Ovary (tissue), 9 donors: ENCODE measurements around the gene STIM1. TPM values are rescaled to one million over a fixed set of nuclear protein-coding genes. Genes with fewer than 3 reads are reported as not detected.
A peak's percentile ranks its signal among the peaks of the same experiment; 100 is the strongest.

Source experiments
- DNase-seq, 5 donors: peaks; one replicate each; pipeline ENCODE4 v3.0.0-alpha.2; 2019 to 2020
- H3K27ac ChIP-seq, 2 donors: fragments of 200-600 bp; one replicate each; pipeline versions ENCODE4 v1.5.1 to v1.8.0; 2019 to 2022
- H3K27me3 ChIP-seq: fragments of 200-600 bp; one replicate; pipeline ENCODE4 v1.8.0; 2022
- H3K36me3 ChIP-seq: fragments of 200-600 bp; sonication (generic); one replicate; pipeline ENCODE4 v1.5.1; 2019
- H3K4me1 ChIP-seq: one replicate; pipeline ENCODE4 v1.8.1; 2013; ENCODE audit warnings: mild to moderate bottlenecking, moderate library complexity; ENCODE audit not compliant: insufficient read depth
- H3K4me3 ChIP-seq: fragments of 200-600 bp; sonication (generic); one replicate; pipeline ENCODE4 v1.5.1; 2017
- H3K9me3 ChIP-seq, 2 donors: fragments of 200-600 bp in 1 of 2; sonication (generic) in 1 of 2; one replicate each; pipeline versions ENCODE4 v1.5.1 to v1.8.1; 2013 to 2019; ENCODE audit warnings: mild to moderate bottlenecking in 1 of 2, moderate library complexity in 1 of 2
- CTCF ChIP-seq, 3 donors: fragments of 450-650 bp in 2 of 3; fragments of 200-600 bp in 1 of 3; IDR thresholded peaks; one replicate each; pipeline versions ENCODE4 v1.5.1 to v1.8.0; 2016 to 2022; ENCODE audit warnings: antibody characterized with exemption in 3 of 3, mild to moderate bottlenecking in 1 of 3
- EP300 ChIP-seq: sonication (generic); formaldehyde crosslinking; IDR thresholded peaks from one replicate; pipeline ENCODE4 v1.6.1; 2017; ENCODE audit warnings: antibody characterized with exemption
- POLR2A ChIP-seq: fragments of 450-650 bp; IDR thresholded peaks from one replicate; pipeline ENCODE4 v1.6.1; 2017; ENCODE audit warnings: antibody characterized with exemption, mild to moderate bottlenecking, moderate library complexity
- WGBS, 3 donors: extraction: QIAGEN DNeasy Blood & Tissue Kit in 1 of 3; methylation state at CpG; one replicate each; pipeline versions ENCODE4 v1.1.5 to v1.1.7; 2013 to 2017; 5-methylcytosine and 5-hydroxymethylcytosine counted together
- intact Hi-C, 4 donors: fragments of 100-400 bp; cut with DNase I; formaldehyde crosslinking; loops; one replicate each; pipeline versions ENCODE4 v1.11.0 to v1.15.1; 2022 to 2023
- polyA plus RNA-seq, 2 donors: library from polyadenylated mRNA; stranded (reverse); fragments of 200-250 nt in 1 of 2; fragments of 350-450 nt in 1 of 2; fragmentation: Illumina TruSeq in 1 of 2; extraction: RNeasy Lipid Tissue Mini Kit (QIAGEN cat#74804) in 1 of 2; gene quantifications; one replicate each; pipeline ENCODE4 v1.2.3, GENCODE V29; 2013 to 2014
- total RNA-seq, 7 donors: library from RNA; depleted of rRNA in 2 of 7; stranded (reverse); fragments of >200 nt in 2 of 7; fragmentation: NEBNext Ultra II Directional in 3 of 7; extraction: Animal tissue kit (Norgen Biotek cat#: 25700) in 3 of 7; gene quantifications; one replicate each; pipeline versions ENCODE4 v1.1.0 to v1.2.4, GENCODE V29; 2016 to 2023
- donor health status: DM: no; HTN: no; CAD: no; lungs with moderate emphysema.
- donor health status: DM: no; HTN: no; CAD: no.
- donor health status: Bipolar disorder and iron deficiency.
- donor health status: DM: yes; HTN: yes; CAD: no.
- donor health status: DM: no; HTN: no; CAD: no.
- donor health status: DM: yes; HTN: yes; CAD: no.

The STIM1 gene
- total and polyA plus RNA-seq, 9 donors = 26.1 to 75.2 (median 58.7) TPM

- H3K36me3 ChIP-seq = no peaks in the 10 kb centered on the region
- no peak for TF ChIP-seq EP300
- no peak for TF ChIP-seq CTCF (IDR thresholded peaks at IDR 0.05)
- no peak for TF ChIP-seq POLR2A
- H3K9me3 ChIP-seq = no peaks in the 10 kb centered on the region
- intact Hi-C loops = no loop called here
- H3K4me3 ChIP-seq = no peak overlapping the region
- WGBS, 3 donors = 60 to 68% (median 67%) methylated on average over 2 of the region's 2 CpGs
- H3K27me3 ChIP-seq = no peaks in the 10 kb centered on the region
- no peak for DNase-seq
- H3K27ac ChIP-seq = no peak overlapping the region
- H3K4me1 ChIP-seq = peaks cover 8% of the 10 kb centered on the region
Measured at GRCh38 chr11:4065601-4066377, 210.3 kb downstream of the STIM1 start.

- no peaks in the 10 kb centered on the region for H3K27me3 ChIP-seq
- no peak for DNase-seq
- H3K9me3 ChIP-seq = no peaks in the 10 kb centered on the region
- H3K4me3 ChIP-seq = no peak overlapping the region
- intact Hi-C loops = no loop called here
- 73 to 75% (median 73%) methylated on average over 5 of the region's 5 CpGs for WGBS, 3 donors
- no peak for TF ChIP-seq POLR2A
- H3K27ac ChIP-seq = no peak overlapping the region
- peaks cover 10% of the 10 kb centered on the region for H3K4me1 ChIP-seq
- no peaks in the 10 kb centered on the region for H3K36me3 ChIP-seq
Measured at GRCh38 chr11:4066910-4067309, 211.4 kb downstream of the STIM1 start.

- TF ChIP-seq CTCF (IDR thresholded peaks at IDR 0.05) (no peak), EP300 (no peak), POLR2A (no peak)
Measured at GRCh38 chr11:4068962-4069361, 213.5 kb downstream of the STIM1 start.

GRCh38 chr11:4071325-4071724, 215.9 kb downstream of the STIM1 start:
- no peak for DNase-seq
- no peak overlapping the region for H3K27ac ChIP-seq
- intact Hi-C loops = loop anchor here in 1 of 4 donors (5.0 kb wide), 1 partner anchor 219 kb away; no protein-coding TSS in a partner anchor
- H3K36me3 ChIP-seq = no peaks in the 10 kb centered on the region
- no peak for TF ChIP-seq CTCF (IDR thresholded peaks at IDR 0.05)
- no peak for TF ChIP-seq POLR2A
- no peak for TF ChIP-seq EP300
- H3K4me1 ChIP-seq = peaks cover 8% of the 10 kb centered on the region
- no peaks in the 10 kb centered on the region for H3K27me3 ChIP-seq
- no peak overlapping the region for H3K4me3 ChIP-seq
- H3K9me3 ChIP-seq = no peaks in the 10 kb centered on the region

More at GRCh38 chr11:4068962-4069361, 213.5 kb downstream of the STIM1 start:
- no peaks in the 10 kb centered on the region for H3K27me3 ChIP-seq
- H3K9me3 ChIP-seq = no peaks in the 10 kb centered on the region
- no peaks in the 10 kb centered on the region for H3K36me3 ChIP-seq
- no peak overlapping the region for H3K4me3 ChIP-seq
- no peak for DNase-seq
- 83 to 94% (median 92%) methylated on average over 1 of the region's 1 CpG for WGBS, 3 donors
- peaks cover 12% of the 10 kb centered on the region for H3K4me1 ChIP-seq
- no peak overlapping the region for H3K27ac ChIP-seq
- intact Hi-C loops = loop anchor here in 1 of 4 donors (2.0 kb wide), 1 partner anchor 80 kb away; no protein-coding TSS in a partner anchor

- H3K36me3 ChIP-seq = no peaks in the 10 kb centered on the region
- no peaks in the 10 kb centered on the region for H3K27me3 ChIP-seq
- no peak for DNase-seq
- H3K4me3 ChIP-seq = no peak overlapping the region
- no peaks in the 10 kb centered on the region for H3K9me3 ChIP-seq
- intact Hi-C loops = loop anchor here (1.0 to 5.0 kb wide), 4 partner anchors 217 to 225 kb away; partner anchors contain the start of gene STIM1 (in 3 of the 4)
- peak overlapping the region in 1 of 2 donors; percentile 12 for H3K27ac ChIP-seq
- TF ChIP-seq POLR2A (no peak), EP300 (no peak)
- peaks cover 8% of the 10 kb centered on the region for H3K4me1 ChIP-seq
Measured at GRCh38 chr11:4071914-4072313, 216.4 kb downstream of the STIM1 start.
